Liver (tissue), 3 donors: Measurements from ENCODE around the gene ATG14.

Experiments used
- CTCF ChIP-seq: fragments of 150-350 bp; IDR thresholded peaks from 2 replicates; pipeline ENCODE4 v1.5.1; 2017; ENCODE audit warnings: improper control_type of control experiment, low read depth, low read length; ENCODE audit not compliant: missing input control
- JUND ChIP-seq, 2 donors: IDR thresholded peaks; 2 replicates each; pipeline ENCODE4 v1.6.1; 2016; ENCODE audit warnings: antibody characterized with exemption in 2 of 2
- donor health status: healthy.
- donor health status: healthy.

GRCh38 chr14:55373784-55374705, 37.6 kb downstream of the ATG14 start:
- TF ChIP-seq CTCF (no peak), JUND (IDR thresholded peaks at IDR 0.05) (no peak)
